K562 (cell line): ENCODE data around the gene DBP. TPM values are rescaled to one million over a fixed set of nuclear protein-coding genes. Genes with fewer than 3 reads are reported as not detected.

Experiments
- CBFA2T2 ChIP-seq: fragments of 450-650 bp; conservative IDR thresholded peaks from 2 replicates; pipeline ENCODE4 v1.6.1; 2017; ENCODE audit warnings: mild to moderate bottlenecking
- FOXJ2 ChIP-seq: fragments of 200-800 bp; sonication (Bioruptor generic); IDR thresholded peaks from 2 replicates; pipeline ENCODE4 v1.6.1; 2016; ENCODE audit warnings: missing genetic modification characterization, missing compliant biosample characterization
- FOXK1 ChIP-seq: sonication (generic); formaldehyde crosslinking; IDR thresholded peaks from 2 replicates; pipeline ENCODE4 v1.8.0; 2022; ENCODE audit warnings: missing genetic modification reagents, mild to moderate bottlenecking, borderline replicate concordance
- HDAC1 ChIP-seq, 2 experiments: fragments of 450-650 bp; IDR thresholded peaks; 2 replicates each; pipeline ENCODE4 v1.6.1; 2016 to 2017; ENCODE audit warnings: inconsistent platforms in 1 of 2, mild to moderate bottlenecking in 1 of 2, moderate library complexity in 1 of 2
- ID3 ChIP-seq, 2 experiments: fragments of 250-450 bp in 1 of 2; fragments of 450-650 bp in 1 of 2; sonication (Bioruptor Pico) in 1 of 2; IDR thresholded peaks; 2 replicates each; pipeline versions ENCODE4 v1.6.1 to v1.8.0; 2016 to 2021; ENCODE audit warnings: mild to moderate bottlenecking in 2 of 2, moderate library complexity in 2 of 2, missing compliant biosample characterization in 1 of 2, missing genetic modification characterization in 1 of 2
- KLF6 ChIP-seq: fragments of 250-450 bp; sonication (Bioruptor Pico); IDR thresholded peaks from 2 replicates; pipeline ENCODE4 v1.4.0; 2020; ENCODE audit warnings: mild to moderate bottlenecking, moderate library complexity, borderline replicate concordance
- MNT ChIP-seq, 2 experiments: fragments of 450-650 bp; conservative IDR thresholded peaks; 2 replicates each; pipeline ENCODE4 v1.6.1; 2017; ENCODE audit warnings: mild to moderate bottlenecking in 2 of 2, moderate library complexity in 2 of 2
- NCOR1 ChIP-seq: fragments of 450-650 bp; IDR thresholded peaks from 2 replicates; pipeline ENCODE4 v1.6.1; 2016; ENCODE audit warnings: mild to moderate bottlenecking, moderate library complexity
- PHTF2 ChIP-seq: fragments of 250-450 bp; sonication (Bioruptor Pico); IDR thresholded peaks from 2 replicates; pipeline ENCODE4 v1.5.0; 2021; ENCODE audit warnings: mild to moderate bottlenecking
- PPARD ChIP-seq: fragments of 250-450 bp; sonication (Bioruptor Pico); IDR thresholded peaks from 2 replicates; pipeline ENCODE4 v1.8.0; 2022; ENCODE audit warnings: inconsistent platforms, mild to moderate bottlenecking, moderate library complexity
- RUNX1 ChIP-seq: sonication (generic); IDR thresholded peaks from 2 replicates; pipeline ENCODE4 v1.6.1; 2016; ENCODE audit warnings: antibody characterized with exemption, low read depth
- SPI1 ChIP-seq: IDR thresholded peaks from 2 replicates; pipeline ENCODE4 v1.6.1; 2011; ENCODE audit warnings: low read depth, low read length, control low read depth, borderline replicate concordance
- SREBF1 ChIP-seq: fragments of 150-350 bp; IDR thresholded peaks from 2 replicates; pipeline ENCODE4 v1.6.1; 2014; ENCODE audit warnings: antibody characterized with exemption, low read depth, low read length, borderline replicate concordance
- STAT5A ChIP-seq: IDR thresholded peaks from 2 replicates; pipeline ENCODE4 v1.6.1; 2012; ENCODE audit warnings: low read length, inconsistent platforms, borderline replicate concordance
- ZNF398 ChIP-seq: fragments of 250-450 bp; sonication (Bioruptor Pico); IDR thresholded peaks from 2 replicates; pipeline ENCODE4 v1.8.0; 2021; ENCODE audit warnings: moderate library complexity, mild to moderate bottlenecking, inconsistent platforms
- ZNF584 ChIP-seq: fragments of 200-800 bp; sonication (Bioruptor generic); IDR thresholded peaks from 2 replicates; pipeline ENCODE4 v1.6.1; 2016; ENCODE audit warnings: low read depth, mild to moderate bottlenecking, missing genetic modification characterization, missing compliant biosample characterization
- polyA plus RNA-seq, 8 experiments: library from polyadenylated mRNA; depleted of rRNA in 4 of 8; stranded (reverse) in 5 of 8; unstranded in 3 of 8; fragments of >200 nt; fragmentation: Nextera tagmentation in 2 of 8; fragmentation: Illumina TruSeq in 1 of 8; extraction: Ambion mirVana in 2 of 8; extraction: Trizol in 1 of 8; gene quantifications; 2 replicates each; pipeline versions ENCODE4 v1.2.1 to v1.2.3, GENCODE V29; 2011 to 2014; ENCODE audit warnings: inconsistent platforms in 1 of 8, missing spikeins in 1 of 8
- total RNA-seq, 7 experiments: library from RNA; depleted of rRNA in 6 of 7; stranded (reverse); fragments of >200 nt in 6 of 7; fragmentation: Illumina TruSeq in 2 of 7; extraction: Trizol in 2 of 7; gene quantifications; 2 replicates each; pipeline versions ENCODE4 v1.2.1 to v1.2.3, GENCODE V29; 2011 to 2021; ENCODE audit warnings: low replicate concordance in 1 of 7
- TF ChIP-seq, protein P1 (sequence below): sonication (generic); formaldehyde crosslinking; IDR thresholded peaks from 2 replicates; pipeline ENCODE4 v1.9.0; 2022; ENCODE audit warnings: mild to moderate bottlenecking, missing genetic modification reagents
- TF ChIP-seq, protein P2 (sequence below), 2 experiments: IDR thresholded peaks; 2 replicates each; pipeline ENCODE4 v1.6.1; 2012; ENCODE audit warnings: improper control_type of control experiment in 2 of 2, low read depth in 2 of 2, low read length in 2 of 2, borderline replicate concordance in 1 of 2

The DBP gene
- total and polyA plus RNA-seq, 9 of the 15 experiments (the other 6 are each of a cell fraction or from before 2014, with no cell fraction given) = 0.25 to 5.5 (median 1.8) TPM

- peak; percentile 80 to 90; a peak in 3 of 4 replicates for TF ChIP-seq MNT (conservative IDR thresholded peaks at IDR 0.05)
- TF ChIP-seq, protein P1, sequence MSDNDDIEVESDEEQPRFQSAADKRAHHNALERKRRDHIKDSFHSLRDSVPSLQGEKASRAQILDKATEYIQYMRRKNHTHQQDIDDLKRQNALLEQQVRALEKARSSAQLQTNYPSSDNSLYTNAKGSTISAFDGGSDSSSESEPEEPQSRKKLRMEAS (CRISPR knock-in tag) = no peak; the same call in 1 of the 2 replicates
- TF ChIP-seq PPARD = no peak
- no peak for TF ChIP-seq PHTF2 (CRISPR knock-in tag)
- TF ChIP-seq STAT5A = no peak
- TF ChIP-seq HDAC1 (IDR thresholded peaks at IDR 0.05) = peak in 1 of 2 experiments; percentile 5; a peak in 1 of 4 replicates
- TF ChIP-seq FOXK1 (CRISPR knock-in tag) = no peak
- TF ChIP-seq ID3 (CRISPR knock-in tag; IDR thresholded peaks at IDR 0.05) = no peak
- TF ChIP-seq ID3 (tag; IDR thresholded peaks at IDR 0.05) = peak; percentile 33; the same call in 1 of the 2 replicates
- TF ChIP-seq, protein P2, sequence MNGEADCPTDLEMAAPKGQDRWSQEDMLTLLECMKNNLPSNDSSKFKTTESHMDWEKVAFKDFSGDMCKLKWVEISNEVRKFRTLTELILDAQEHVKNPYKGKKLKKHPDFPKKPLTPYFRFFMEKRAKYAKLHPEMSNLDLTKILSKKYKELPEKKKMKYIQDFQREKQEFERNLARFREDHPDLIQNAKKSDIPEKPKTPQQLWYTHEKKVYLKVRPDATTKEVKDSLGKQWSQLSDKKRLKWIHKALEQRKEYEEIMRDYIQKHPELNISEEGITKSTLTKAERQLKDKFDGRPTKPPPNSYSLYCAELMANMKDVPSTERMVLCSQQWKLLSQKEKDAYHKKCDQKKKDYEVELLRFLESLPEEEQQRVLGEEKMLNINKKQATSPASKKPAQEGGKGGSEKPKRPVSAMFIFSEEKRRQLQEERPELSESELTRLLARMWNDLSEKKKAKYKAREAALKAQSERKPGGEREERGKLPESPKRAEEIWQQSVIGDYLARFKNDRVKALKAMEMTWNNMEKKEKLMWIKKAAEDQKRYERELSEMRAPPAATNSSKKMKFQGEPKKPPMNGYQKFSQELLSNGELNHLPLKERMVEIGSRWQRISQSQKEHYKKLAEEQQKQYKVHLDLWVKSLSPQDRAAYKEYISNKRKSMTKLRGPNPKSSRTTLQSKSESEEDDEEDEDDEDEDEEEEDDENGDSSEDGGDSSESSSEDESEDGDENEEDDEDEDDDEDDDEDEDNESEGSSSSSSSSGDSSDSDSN (IDR thresholded peaks at IDR 0.05; ENCODE audit: borderline replicate concordance in 1 of 2, low read depth in 2 of 2, low read length in 2 of 2) = no peak
- TF ChIP-seq CBFA2T2 = no peak; the same call in 1 of the 2 replicates
- TF ChIP-seq KLF6 = no peak
- no peak; the same call in 1 of the 2 replicates for TF ChIP-seq ZNF584
- peak; percentile 28; the same call in 1 of the 2 replicates for TF ChIP-seq FOXJ2 (tag)
- TF ChIP-seq SPI1 = no peak
- no peak for TF ChIP-seq RUNX1
- TF ChIP-seq SREBF1 = peak; percentile 97
- TF ChIP-seq NCOR1 = 0 out of 2 replicates have a peak, but pooled peaks have one; percentile 40
- no peak for TF ChIP-seq ZNF398
These were observed 1.0 kb upstream of the DBP start (continued) for GRCh38 chr19:48637948-48638830.
